GM23338 (cell line): ENCODE results near the gene GRB14.

Source experiments
- CREB1 ChIP-seq: fragments of 250-450 bp; sonication (Bioruptor Pico); IDR thresholded peaks from 2 replicates; pipeline ENCODE4 v1.5.0; 2020; ENCODE audit warnings: low read depth, mild to moderate bottlenecking, moderate library complexity
- CTCF ChIP-seq, 2 experiments: fragments of 200-600 bp in 1 of 2; sonication (generic) in 1 of 2; conservative IDR thresholded peaks; 2 replicates each; pipeline versions ENCODE4 v1.5.1 to v1.6.1; 2016 to 2017; ENCODE audit warnings: antibody characterized with exemption in 2 of 2, low read depth in 2 of 2, mild to moderate bottlenecking in 2 of 2, moderate library complexity in 1 of 2
- EZH2 ChIP-seq: fragments of 200-600 bp; sonication (generic); IDR thresholded peaks from one replicate; pipeline ENCODE4 v1.8.0; 2017; ENCODE audit warnings: antibody characterized with exemption, mild to moderate bottlenecking, low read depth; ENCODE audit not compliant: unreplicated experiment
- EZH2phosphoT487 ChIP-seq: fragments of 200-600 bp; sonication (generic); IDR thresholded peaks from one replicate; pipeline ENCODE4 v1.8.1; 2018; ENCODE audit warnings: antibody characterized with exemption; ENCODE audit not compliant: unreplicated experiment
- JUNB ChIP-seq: IDR thresholded peaks from one replicate; pipeline ENCODE4 v1.6.1; 2016; ENCODE audit warnings: antibody characterized with exemption; ENCODE audit not compliant: unreplicated experiment
- POLR2AphosphoS5 ChIP-seq: IDR thresholded peaks from 2 replicates; pipeline ENCODE4 v1.6.1; 2016; ENCODE audit warnings: antibody characterized with exemption, low read depth
- REST ChIP-seq: IDR thresholded peaks from one replicate; pipeline ENCODE4 v1.6.1; 2018; ENCODE audit warnings: antibody characterized with exemption; ENCODE audit not compliant: unreplicated experiment

GRCh38 chr2:164453656-164454305, 167.5 kb downstream of the GRB14 start:
- no peak for TF ChIP-seq EZH2phosphoT487
- TF ChIP-seq CREB1: no peak
- TF ChIP-seq EZH2: no peak
- no peak for TF ChIP-seq CTCF (conservative IDR thresholded peaks at IDR 0.05; ENCODE audit: low read depth in 2 of 2)
- no peak for TF ChIP-seq POLR2AphosphoS5
- no peak for TF ChIP-seq JUNB
- TF ChIP-seq REST: no peak
